Caco-2 (cell line): ENCODE data around the gene EPS8L2. TPM values are rescaled to one million over a fixed set of nuclear protein-coding genes. Genes with fewer than 3 reads are reported as not detected.
"Not testable (repeated sequence)": the region's sequence is repeated elsewhere in the genome, so short reads cannot be mapped to it uniquely, and the experiment has no call there.

Experiments used
- BruUV-seq: library from RNA; stranded (reverse); fragments of 400-500 nt; replicated peaks from 2 replicates; lab custom pipeline; 2021; lab: Mats Ljungman, UMichigan
- CTCF ChIA-PET: fragments of 300-600 bp; sonication (Branson Sonifier 250); formaldehyde crosslinking; loops from one replicate; lab custom pipeline; 2022; ENCODE audit warnings: antibody characterized with exemption; lab: Charles Lee
- POLR2A ChIA-PET: fragments of 300-600 bp; sonication (Branson Sonifier 250); formaldehyde crosslinking; loops from one replicate; lab custom pipeline; 2022; ENCODE audit warnings: antibody characterized with exemption; lab: Charles Lee
- DNase-seq, 2 experiments: peaks; one replicate each; pipeline versions ENCODE4 v3.0.0 to v3.0.0-alpha.2; 2020 to 2022
- H3K27me3 ChIP-seq: replicated peaks from 2 replicates; pipeline ENCODE4 v1.6.0; 2011; ENCODE audit warnings: low read length; ENCODE audit not compliant: control insufficient read depth, insufficient read depth
- H3K36me3 ChIP-seq: 2 replicates; pipeline ENCODE4 v1.5.1; 2011; ENCODE audit warnings: low read length; ENCODE audit not compliant: control insufficient read depth, insufficient read depth
- H3K4me1 ChIP-seq: fragments of 250-450 bp; sonication (Bioruptor Pico); 2 replicates; pipeline ENCODE4 v1.5.1; 2020; ENCODE audit warnings: mild to moderate bottlenecking
- H3K4me3 ChIP-seq: 2 replicates; pipeline ENCODE4 v1.5.1; 2011; ENCODE audit warnings: low read depth, mild to moderate bottlenecking, control low read depth, low read length
- H3K9me3 ChIP-seq: fragments of 250-450 bp; sonication (Bioruptor Pico); 2 replicates; pipeline ENCODE4 v1.5.1; 2020; ENCODE audit warnings: mild to moderate bottlenecking, moderate library complexity
- H3K27ac Mint-ChIP-seq: one replicate; pipeline ENCODE4 v1.8.0; 2022; ENCODE audit warnings: mixed read lengths; ENCODE audit not compliant: unreplicated experiment
- H3K27me3 Mint-ChIP-seq: one replicate; pipeline ENCODE4 v1.8.0; 2022; ENCODE audit warnings: mixed read lengths; ENCODE audit not compliant: insufficient read depth, unreplicated experiment
- H3K36me3 Mint-ChIP-seq: one replicate; pipeline ENCODE4 v1.8.0; 2022; ENCODE audit warnings: mild to moderate bottlenecking, mixed read lengths; ENCODE audit not compliant: insufficient read depth, unreplicated experiment
- H3K4me1 Mint-ChIP-seq: one replicate; pipeline ENCODE4 v1.8.0; 2022; ENCODE audit warnings: low read depth, mixed read lengths; ENCODE audit not compliant: unreplicated experiment
- H3K4me3 Mint-ChIP-seq: one replicate; pipeline ENCODE4 v1.8.0; 2022; ENCODE audit warnings: mild to moderate bottlenecking, moderate library complexity, mixed read lengths; ENCODE audit not compliant: unreplicated experiment
- H3K9me3 Mint-ChIP-seq: one replicate; pipeline ENCODE4 v1.8.0; 2022; ENCODE audit warnings: mixed read lengths; ENCODE audit not compliant: unreplicated experiment
- intact Hi-C: fragments of 100-400 bp; cut with micrococcal nuclease; formaldehyde crosslinking; loops from one replicate; pipeline ENCODE4 v1.10.0; 2022; ENCODE audit not compliant: unreplicated experiment
- total RNA-seq: library from RNA; stranded (reverse); gene quantifications from 2 replicates; pipeline ENCODE4 v1.2.3, GENCODE V29; 2022
- TF ChIP-seq, protein P1 (sequence below), 2 experiments: fragments of 200-600 bp in 1 of 2; IDR thresholded peaks; 1 replicate in 1 of 2; 2 replicates in 1 of 2; pipeline versions ENCODE4 v1.5.1 to v1.8.0; 2011 to 2022; ENCODE audit warnings: antibody characterized with exemption in 1 of 2, control low read depth in 1 of 2, inconsistent platforms in 1 of 2, low read depth in 1 of 2, low read length in 1 of 2, mild to moderate bottlenecking in 1 of 2, moderate library complexity in 1 of 2; ENCODE audit not compliant: insufficient read depth in 1 of 2, severe bottlenecking in 1 of 2, unreplicated experiment in 1 of 2

Gene EPS8L2
- total RNA-seq, 1 experiment from 2014 or later = 224 TPM

DNA sequence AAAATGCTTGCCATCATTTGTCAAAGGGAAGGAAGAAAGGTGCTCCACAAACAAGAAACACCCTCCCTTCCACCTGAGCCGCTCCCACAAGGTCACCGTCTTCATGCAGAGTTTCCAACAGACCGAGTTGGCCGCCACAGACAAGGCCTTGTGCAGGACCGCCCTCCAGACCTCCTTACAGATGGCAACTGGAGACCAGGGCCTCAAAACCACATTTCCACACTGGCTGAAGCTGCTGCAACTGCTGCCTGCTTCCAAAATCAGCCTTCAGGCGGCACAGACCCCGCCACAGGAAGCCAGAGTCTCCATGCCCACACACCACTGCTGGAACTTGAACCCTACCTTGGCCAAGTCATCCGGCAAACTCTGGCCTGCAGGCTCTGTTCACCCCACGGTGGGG is 17.4 kb upstream of the EPS8L2 start:
- intact Hi-C loops = no loop called here
- Histone ChIP-seq H3K4me1 (peaks cover 6% of the 10 kb centered on the region), H3K36me3 (peaks cover 7% of the 10 kb centered on the region; the same call in 1 of the 2 replicates), H3K9me3 (no peaks in the 10 kb centered on the region), H3K4me3 (no peak overlapping the region), H3K27me3 (no peaks in the 10 kb centered on the region)
- H3K9me3 Mint-ChIP-seq = no peaks in the 10 kb centered on the region
- no peak overlapping the region for H3K27ac Mint-ChIP-seq
- no peak for DNase-seq
- H3K36me3 Mint-ChIP-seq = peaks cover 60% of the 10 kb centered on the region
- no peaks in the 10 kb centered on the region for H3K27me3 Mint-ChIP-seq
- H3K4me3 Mint-ChIP-seq = no peak overlapping the region
- peaks cover 12% of the 10 kb centered on the region for H3K4me1 Mint-ChIP-seq
- POLR2A ChIA-PET = no interaction called here
- no TSS peak for BruUV-seq
- TF ChIP-seq, protein P1, sequence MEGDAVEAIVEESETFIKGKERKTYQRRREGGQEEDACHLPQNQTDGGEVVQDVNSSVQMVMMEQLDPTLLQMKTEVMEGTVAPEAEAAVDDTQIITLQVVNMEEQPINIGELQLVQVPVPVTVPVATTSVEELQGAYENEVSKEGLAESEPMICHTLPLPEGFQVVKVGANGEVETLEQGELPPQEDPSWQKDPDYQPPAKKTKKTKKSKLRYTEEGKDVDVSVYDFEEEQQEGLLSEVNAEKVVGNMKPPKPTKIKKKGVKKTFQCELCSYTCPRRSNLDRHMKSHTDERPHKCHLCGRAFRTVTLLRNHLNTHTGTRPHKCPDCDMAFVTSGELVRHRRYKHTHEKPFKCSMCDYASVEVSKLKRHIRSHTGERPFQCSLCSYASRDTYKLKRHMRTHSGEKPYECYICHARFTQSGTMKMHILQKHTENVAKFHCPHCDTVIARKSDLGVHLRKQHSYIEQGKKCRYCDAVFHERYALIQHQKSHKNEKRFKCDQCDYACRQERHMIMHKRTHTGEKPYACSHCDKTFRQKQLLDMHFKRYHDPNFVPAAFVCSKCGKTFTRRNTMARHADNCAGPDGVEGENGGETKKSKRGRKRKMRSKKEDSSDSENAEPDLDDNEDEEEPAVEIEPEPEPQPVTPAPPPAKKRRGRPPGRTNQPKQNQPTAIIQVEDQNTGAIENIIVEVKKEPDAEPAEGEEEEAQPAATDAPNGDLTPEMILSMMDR (IDR thresholded peaks at IDR 0.05; ENCODE audit: insufficient read depth in 1 of 2, low read depth in 1 of 2, low read length in 1 of 2, severe bottlenecking in 1 of 2, unreplicated experiment in 1 of 2) = no peak
- CTCF ChIA-PET = no interaction called here

DNA sequence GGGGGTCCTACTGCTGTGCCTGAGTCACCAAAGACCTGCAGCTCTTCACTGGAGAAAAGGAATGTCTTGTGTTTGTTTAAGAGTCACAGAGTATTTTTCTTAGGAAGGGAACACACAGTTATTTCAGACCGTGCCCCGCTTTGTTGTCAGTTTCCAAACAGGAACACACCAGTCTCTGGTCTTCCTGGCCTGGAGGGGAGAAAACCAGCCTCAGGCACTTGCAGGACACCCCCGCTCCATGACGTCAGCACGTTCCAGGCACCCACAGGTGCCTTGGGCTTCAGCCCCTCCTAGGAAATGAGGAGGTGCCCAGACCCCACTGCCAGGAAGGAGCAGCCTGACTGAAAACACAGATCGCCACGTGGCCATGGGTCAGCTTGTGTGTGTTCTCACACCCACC is 16.4 kb upstream of the EPS8L2 start:
- Mint-ChIP-seq H3K4me1 (peaks cover 15% of the 10 kb centered on the region), H3K36me3 (peaks cover 60% of the 10 kb centered on the region), H3K27ac (no peak overlapping the region), H3K9me3 (no peaks in the 10 kb centered on the region), H3K4me3 (no peak overlapping the region), H3K27me3 (no peaks in the 10 kb centered on the region)
- intact Hi-C loops = loop anchor here (10.0 kb wide), 1 partner anchor 125 kb away; the partner anchor contains the start of genes LMNTD2 and RASSF7
- POLR2A ChIA-PET = interaction anchor here (0.6 to 0.7 kb wide), 2 partner anchors 74 to 295 kb away, joined by 3 to 6 read pairs; partner anchors contain the start of gene PKP3
- H3K4me1 ChIP-seq = peaks cover 10% of the 10 kb centered on the region
- no peak overlapping the region for H3K4me3 ChIP-seq
- no peak for DNase-seq
- TF ChIP-seq, protein P1 (IDR thresholded peaks at IDR 0.05; ENCODE audit: insufficient read depth in 1 of 2, low read depth in 1 of 2, low read length in 1 of 2, severe bottlenecking in 1 of 2, unreplicated experiment in 1 of 2) = no peak
- BruUV-seq = no TSS peak
- CTCF ChIA-PET = no interaction called here
- peaks cover 6% of the 10 kb centered on the region; the same call in 1 of the 2 replicates for H3K36me3 ChIP-seq
- no peaks in the 10 kb centered on the region for H3K9me3 ChIP-seq
- no peaks in the 10 kb centered on the region for H3K27me3 ChIP-seq

DNA sequence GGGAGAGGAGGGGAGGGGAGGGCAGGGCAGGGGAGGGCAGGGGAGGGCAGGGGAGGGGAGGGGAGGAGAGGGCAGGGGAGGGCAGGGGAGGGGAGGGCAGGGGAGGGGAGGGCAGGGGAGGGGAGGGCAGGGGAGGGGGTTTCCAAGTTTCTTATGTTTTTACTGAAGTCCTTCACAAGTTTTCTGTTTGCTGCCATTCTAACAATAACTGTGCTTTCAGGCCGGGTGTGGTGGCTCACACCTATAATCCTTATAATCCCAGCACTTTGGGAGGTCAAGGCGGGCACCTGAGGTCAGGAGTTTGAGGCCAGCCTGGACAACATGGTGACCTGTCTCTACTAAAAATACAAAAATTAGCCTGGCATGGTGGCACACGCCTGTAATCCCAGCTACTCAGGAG is 15.8 kb upstream of the EPS8L2 start:
- H3K27me3 ChIP-seq, H3K36me3 ChIP-seq, DNase-seq, H3K9me3 ChIP-seq, H3K9me3 Mint-ChIP-seq, POLR2A ChIA-PET, H3K27me3 Mint-ChIP-seq, H3K27ac Mint-ChIP-seq, H3K4me3 Mint-ChIP-seq, H3K4me1 ChIP-seq, H3K4me3 ChIP-seq, BruUV-seq: not testable (repeated sequence)
- H3K4me1 Mint-ChIP-seq = peaks cover 15% of the 10 kb centered on the region
- intact Hi-C loops = loop anchor here (10.0 kb wide), 1 partner anchor 125 kb away; the partner anchor contains the start of genes LMNTD2 and RASSF7
- CTCF ChIA-PET = interaction anchor here (0.7 to 1.0 kb wide), 2 partner anchors 8 to 36 kb away, joined by 3 to 4 read pairs; no protein-coding TSS in a partner anchor
- H3K36me3 Mint-ChIP-seq = peaks cover 61% of the 10 kb centered on the region
